Measurements from ENCODE around the gene TIPRL. TPM values are rescaled to one million over a fixed set of nuclear protein-coding genes. Genes with fewer than 3 reads are reported as not detected.

TIPRL gene
- 20.4 TPM for total RNA-seq

DNA sequence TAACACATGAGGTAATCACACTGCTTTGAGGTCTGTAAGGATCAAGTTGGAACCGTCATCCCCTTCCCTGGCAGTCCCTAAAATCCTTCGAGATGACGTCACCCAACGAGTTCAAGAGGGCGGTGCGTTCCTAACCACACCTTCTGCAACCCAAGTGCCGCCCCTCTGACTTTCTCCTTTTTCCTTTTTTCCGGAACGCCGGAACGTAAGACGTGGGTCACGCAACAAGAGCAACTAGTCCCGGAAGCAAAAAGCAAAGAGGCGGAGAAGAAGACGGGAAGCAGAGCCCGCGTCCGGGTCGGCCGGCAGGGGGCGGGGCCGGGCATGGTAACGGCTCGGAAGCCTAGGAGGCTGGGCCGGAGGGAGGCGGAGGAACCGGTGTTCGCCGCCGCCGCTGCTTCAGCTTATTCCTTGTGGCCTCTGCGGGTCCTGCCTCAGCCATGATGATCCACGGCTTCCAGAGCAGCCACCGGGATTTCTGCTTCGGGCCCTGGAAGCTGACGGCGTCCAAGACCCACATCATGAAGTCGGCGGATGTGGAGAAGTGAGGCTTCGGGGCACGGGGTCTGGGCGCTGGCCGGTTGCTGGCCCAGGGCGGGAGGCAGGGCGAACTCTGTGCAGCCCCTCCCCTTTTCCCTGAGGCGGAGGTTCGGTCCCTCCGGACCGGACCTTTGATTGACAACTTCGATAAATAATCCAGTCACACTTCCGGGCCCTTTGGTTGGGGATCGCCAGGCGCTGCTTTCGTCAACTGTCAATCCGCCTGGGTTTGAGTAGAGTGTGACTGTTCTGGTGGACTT is at the start of gene TIPRL:
TSS of gene TIPRL (plus strand) at position 325 of the 800 bp plus-strand sequence. CDS start at position 441, 116 bp downstream.
- intact Hi-C loops (cut with DNase I) = loop anchor here (5.0 kb wide), 1 partner anchor 42 kb away; the partner anchor contains the start of gene GPR161
- H3K36me3 ChIP-seq = no peaks in the 10 kb centered on the region
- peaks cover 26% of the 10 kb centered on the region for H3K4me1 ChIP-seq
- H3K27ac ChIP-seq = peak within 1 kb of the TSS; percentile 91
- H3K9me3 ChIP-seq = no peaks in the 10 kb centered on the region
- peak within 1 kb of the TSS; percentile 71 to 93 for H3K4me3 ChIP-seq
- no peaks in the 10 kb centered on the region for H3K27me3 ChIP-seq
- peak; percentile 96 to 97 for TF ChIP-seq POLR2AphosphoS5 (IDR thresholded peaks at IDR 0.05; ENCODE audit: insufficient read depth in 1 of 2, low read depth in 1 of 2)
- TF ChIP-seq, protein P1, sequence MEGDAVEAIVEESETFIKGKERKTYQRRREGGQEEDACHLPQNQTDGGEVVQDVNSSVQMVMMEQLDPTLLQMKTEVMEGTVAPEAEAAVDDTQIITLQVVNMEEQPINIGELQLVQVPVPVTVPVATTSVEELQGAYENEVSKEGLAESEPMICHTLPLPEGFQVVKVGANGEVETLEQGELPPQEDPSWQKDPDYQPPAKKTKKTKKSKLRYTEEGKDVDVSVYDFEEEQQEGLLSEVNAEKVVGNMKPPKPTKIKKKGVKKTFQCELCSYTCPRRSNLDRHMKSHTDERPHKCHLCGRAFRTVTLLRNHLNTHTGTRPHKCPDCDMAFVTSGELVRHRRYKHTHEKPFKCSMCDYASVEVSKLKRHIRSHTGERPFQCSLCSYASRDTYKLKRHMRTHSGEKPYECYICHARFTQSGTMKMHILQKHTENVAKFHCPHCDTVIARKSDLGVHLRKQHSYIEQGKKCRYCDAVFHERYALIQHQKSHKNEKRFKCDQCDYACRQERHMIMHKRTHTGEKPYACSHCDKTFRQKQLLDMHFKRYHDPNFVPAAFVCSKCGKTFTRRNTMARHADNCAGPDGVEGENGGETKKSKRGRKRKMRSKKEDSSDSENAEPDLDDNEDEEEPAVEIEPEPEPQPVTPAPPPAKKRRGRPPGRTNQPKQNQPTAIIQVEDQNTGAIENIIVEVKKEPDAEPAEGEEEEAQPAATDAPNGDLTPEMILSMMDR (IDR thresholded peaks at IDR 0.05) = peak; percentile 19 to 62 (median 40)
- TF ChIP-seq POLR2A (IDR thresholded peaks at IDR 0.05) = peak in 1 of 2 donors; percentile 81
- peak; percentile 97 to 99 for DNase-seq (ENCODE audit: extremely low spot score in 2 of 2)

DNA sequence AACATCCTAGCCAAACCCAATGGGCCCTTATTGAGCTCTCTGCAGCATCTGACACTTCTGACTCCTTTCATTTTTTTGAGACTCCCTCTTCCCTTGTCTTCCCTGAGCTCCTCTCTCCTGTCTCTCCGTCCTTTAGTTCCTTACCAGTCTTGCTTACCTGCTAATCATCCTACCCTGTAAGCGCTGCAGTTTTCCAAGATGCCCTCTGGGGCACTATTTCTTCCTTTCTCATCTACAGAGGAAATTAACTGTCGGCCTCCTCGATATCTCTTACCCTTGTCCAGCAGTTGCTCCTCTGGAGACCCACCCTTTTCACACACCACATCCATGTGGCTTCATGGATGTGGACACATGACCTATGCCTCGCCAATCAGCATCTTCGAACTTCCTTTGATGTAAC is 48.8 kb upstream of the TIPRL start:
- Histone ChIP-seq H3K27ac (no peak overlapping the region), H3K4me1 (peaks cover 8% of the 10 kb centered on the region), H3K4me3 (no peak overlapping the region), H3K9me3 (no peaks in the 10 kb centered on the region), H3K27me3 (no peaks in the 10 kb centered on the region), H3K36me3 (no peaks in the 10 kb centered on the region)
- intact Hi-C loops (cut with DNase I) = loop anchor here (10.0 kb wide), 1 partner anchor 45 kb away; no protein-coding TSS in a partner anchor
- peak in 1 of 2 donors; percentile 62 for DNase-seq (ENCODE audit: extremely low spot score in 2 of 2)
- TF ChIP-seq POLR2AphosphoS5 (IDR thresholded peaks at IDR 0.05; ENCODE audit: insufficient read depth in 1 of 2, low read depth in 1 of 2) (no peak), POLR2A (IDR thresholded peaks at IDR 0.05) (no peak)
- TF ChIP-seq, protein P1 (IDR thresholded peaks at IDR 0.05) = no peak

DNA sequence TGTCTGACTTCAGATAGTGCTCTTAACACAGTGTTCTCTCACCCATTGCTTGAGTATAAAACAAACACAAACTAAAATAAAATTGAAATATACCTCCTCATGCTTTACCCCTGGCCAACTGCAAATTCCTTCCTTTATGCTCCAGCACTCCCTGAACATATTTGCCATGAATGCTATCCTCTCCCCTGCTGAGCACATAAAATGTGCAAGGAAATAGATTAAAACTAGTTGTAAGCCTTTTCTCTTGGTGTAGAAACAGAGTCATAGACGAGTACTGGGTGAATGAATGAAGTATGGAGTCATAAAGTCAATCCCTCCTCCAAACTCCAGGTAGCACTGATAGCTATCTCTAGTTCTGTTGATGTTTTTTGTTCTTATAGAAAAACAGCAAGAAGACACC is 44.6 kb upstream of the TIPRL start:
- no peak overlapping the region for H3K27ac ChIP-seq
- TF ChIP-seq POLR2AphosphoS5 (IDR thresholded peaks at IDR 0.05; ENCODE audit: insufficient read depth in 1 of 2, low read depth in 1 of 2) (no peak), POLR2A (IDR thresholded peaks at IDR 0.05) (no peak)
- TF ChIP-seq, protein P1 (IDR thresholded peaks at IDR 0.05) = no peak
- DNase-seq (ENCODE audit: extremely low spot score in 2 of 2) = no peak

DNA sequence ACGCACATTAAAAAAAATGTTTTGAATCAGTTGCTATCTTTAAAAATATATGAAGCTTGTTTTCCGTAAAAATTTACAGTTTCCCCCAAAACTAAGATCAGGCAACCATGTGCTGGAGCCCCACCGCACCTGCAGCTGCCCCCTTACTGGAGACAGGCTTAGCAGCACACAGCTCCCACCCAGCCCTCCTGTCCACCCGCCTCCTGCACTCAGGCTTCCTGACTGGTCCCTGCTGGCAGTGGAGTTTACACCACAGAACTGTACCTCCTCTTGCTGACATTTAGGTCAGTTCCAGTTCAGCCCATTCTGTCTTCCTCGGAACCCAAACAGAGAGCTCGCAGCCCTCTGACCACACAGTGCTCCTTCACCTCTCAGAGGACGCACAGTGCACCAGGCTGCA is 44.1 kb upstream of the TIPRL start:
- H3K4me1 ChIP-seq = peaks cover 32% of the 10 kb centered on the region
- peak overlapping the region in 1 of 2 donors; percentile 77 for H3K4me3 ChIP-seq
- peak in 1 of 2 donors; percentile 70 for DNase-seq (ENCODE audit: extremely low spot score in 2 of 2)
- TF ChIP-seq POLR2AphosphoS5 (IDR thresholded peaks at IDR 0.05; ENCODE audit: insufficient read depth in 1 of 2, low read depth in 1 of 2) = no peak
- TF ChIP-seq POLR2A (IDR thresholded peaks at IDR 0.05) = no peak
- TF ChIP-seq, protein P1 (IDR thresholded peaks at IDR 0.05) = no peak
- intact Hi-C loops (cut with DNase I) = loop anchor here (5.0 to 10.0 kb wide), 2 partner anchors 43 to 50 kb away; partner anchors contain the start of gene TIPRL
- no peak overlapping the region for H3K27ac ChIP-seq
- H3K9me3 ChIP-seq = no peaks in the 10 kb centered on the region
- H3K36me3 ChIP-seq = no peaks in the 10 kb centered on the region
- no peaks in the 10 kb centered on the region for H3K27me3 ChIP-seq

More for the DNA sequence above, 44.6 kb upstream of the TIPRL start:
- H3K9me3 ChIP-seq = no peaks in the 10 kb centered on the region
- peaks cover 32% of the 10 kb centered on the region for H3K4me1 ChIP-seq
- no peaks in the 10 kb centered on the region for H3K36me3 ChIP-seq
- intact Hi-C loops (cut with DNase I) = loop anchor here (10.0 kb wide), 1 partner anchor 49 kb away; no protein-coding TSS in a partner anchor
- H3K4me3 ChIP-seq = no peak overlapping the region
- H3K27me3 ChIP-seq = no peaks in the 10 kb centered on the region
